Dendritic cell treated with granulocyte-macrophage colony-stimulating factor and Interleukin-4, amounts not matched to agents 40 ng/mL and 50 ng/mL, for 4 days (primary cell): ENCODE data around the gene REC8.

ENCODE experiments used
- H3K27ac Mint-ChIP-seq: one replicate; pipeline ENCODE4 v1.8.0; 2022; ENCODE audit warnings: mild to moderate bottlenecking, mixed read lengths
- H3K27me3 Mint-ChIP-seq: one replicate; pipeline ENCODE4 v1.8.0; 2022; ENCODE audit warnings: mild to moderate bottlenecking, mixed read lengths
- H3K36me3 Mint-ChIP-seq: one replicate; pipeline ENCODE4 v1.8.0; 2022; ENCODE audit warnings: low read depth, mixed read lengths
- H3K4me1 Mint-ChIP-seq: one replicate; pipeline ENCODE4 v1.8.0; 2022; ENCODE audit warnings: low read depth, mixed read lengths
- H3K4me3 Mint-ChIP-seq: one replicate; pipeline ENCODE4 v1.8.0; 2022; ENCODE audit warnings: mild to moderate bottlenecking, moderate library complexity, mixed read lengths
- H3K9me3 Mint-ChIP-seq: one replicate; pipeline ENCODE4 v1.8.0; 2022; ENCODE audit warnings: mixed read lengths
- intact Hi-C: fragments of 100-400 bp; cut with micrococcal nuclease; formaldehyde crosslinking; loops from one replicate; pipeline ENCODE4 v1.15.0; 2022

The REC8 gene

GRCh38 chr14:24179294-24179960, 7.5 kb downstream of the REC8 start:
- Mint-ChIP-seq H3K27ac (no peak overlapping the region), H3K4me3 (no peak overlapping the region), H3K27me3 (no peaks in the 10 kb centered on the region), H3K9me3 (no peaks in the 10 kb centered on the region), H3K36me3 (peaks cover 100% of the 10 kb centered on the region), H3K4me1 (no peaks in the 10 kb centered on the region)
- intact Hi-C loops, result no loop called here

- Mint-ChIP-seq H3K27me3 (no peaks in the 10 kb centered on the region), H3K4me1 (no peaks in the 10 kb centered on the region), H3K27ac (no peak overlapping the region), H3K4me3 (no peak overlapping the region), H3K9me3 (no peaks in the 10 kb centered on the region), H3K36me3 (peaks cover 100% of the 10 kb centered on the region)
- intact Hi-C loops, result no loop called here
Measured at GRCh38 chr14:24179961-24180796, 8.3 kb downstream of the REC8 start.

DNA sequence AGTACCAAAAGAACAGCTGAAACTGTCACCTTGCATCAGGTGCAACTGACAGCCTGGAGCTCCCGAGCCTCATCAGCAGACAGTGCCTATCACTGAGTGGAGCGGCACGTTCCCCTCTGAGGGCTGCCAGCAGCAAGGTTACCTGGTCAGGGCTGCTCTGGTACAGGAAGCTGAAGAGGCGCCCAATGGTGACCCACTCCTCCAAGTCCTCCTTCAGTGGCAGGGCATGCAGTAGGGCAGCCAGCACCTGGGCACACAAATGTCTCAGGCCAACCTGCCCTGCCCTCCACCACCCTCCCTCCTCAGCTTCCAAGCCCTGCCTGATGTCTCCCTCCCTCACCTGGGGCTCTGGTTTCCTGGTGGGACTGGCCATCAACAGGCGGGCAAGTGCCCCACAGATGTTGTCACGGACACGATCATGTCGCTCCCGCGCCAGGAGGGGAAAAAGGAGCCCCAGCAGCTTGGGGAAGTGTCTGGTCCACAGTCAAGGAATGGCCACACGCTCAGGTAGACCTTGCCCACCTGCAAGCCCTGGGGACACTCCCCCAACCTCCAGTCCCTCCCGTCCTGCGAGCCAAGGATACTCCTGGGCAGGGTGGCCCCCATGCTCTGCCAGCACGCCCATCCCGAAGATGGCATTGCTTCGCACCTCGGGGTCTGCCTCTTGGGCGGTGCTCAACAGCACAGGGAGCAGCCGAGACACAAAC, 9.6 kb downstream of the REC8 start:
- H3K36me3 Mint-ChIP-seq, result peaks cover 100% of the 10 kb centered on the region
- no peak overlapping the region for H3K4me3 Mint-ChIP-seq
- H3K9me3 Mint-ChIP-seq, result no peaks in the 10 kb centered on the region
- intact Hi-C loops, result no loop called here
- H3K27me3 Mint-ChIP-seq, result no peaks in the 10 kb centered on the region
- no peak overlapping the region for H3K27ac Mint-ChIP-seq
- no peaks in the 10 kb centered on the region for H3K4me1 Mint-ChIP-seq

- H3K4me3 Mint-ChIP-seq, result no peak overlapping the region
- no peak overlapping the region for H3K27ac Mint-ChIP-seq
- no peaks in the 10 kb centered on the region for H3K27me3 Mint-ChIP-seq
- intact Hi-C loops, result no loop called here
- H3K4me1 Mint-ChIP-seq, result peaks cover 5% of the 10 kb centered on the region
- no peaks in the 10 kb centered on the region for H3K9me3 Mint-ChIP-seq
- H3K36me3 Mint-ChIP-seq, result peaks cover 99% of the 10 kb centered on the region
Measured at GRCh38 chr14:24182110-24182882, 10.4 kb downstream of the REC8 start.

- Mint-ChIP-seq H3K27ac (no peak overlapping the region), H3K27me3 (no peaks in the 10 kb centered on the region), H3K9me3 (no peaks in the 10 kb centered on the region), H3K4me3 (no peak overlapping the region), H3K36me3 (peaks cover 92% of the 10 kb centered on the region), H3K4me1 (peaks cover 12% of the 10 kb centered on the region)
- intact Hi-C loops, result no loop called here
Measured at GRCh38 chr14:24183014-24183481, 11.2 kb downstream of the REC8 start.

- peaks cover 84% of the 10 kb centered on the region for H3K36me3 Mint-ChIP-seq
- H3K4me3 Mint-ChIP-seq, result no peak overlapping the region
- intact Hi-C loops, result no loop called here
- no peak overlapping the region for H3K27ac Mint-ChIP-seq
- H3K27me3 Mint-ChIP-seq, result no peaks in the 10 kb centered on the region
- H3K9me3 Mint-ChIP-seq, result no peaks in the 10 kb centered on the region
- H3K4me1 Mint-ChIP-seq, result peaks cover 22% of the 10 kb centered on the region
Measured at GRCh38 chr14:24184104-24184970, 12.5 kb downstream of the REC8 start.

GRCh38 chr14:24185026-24185425, 13.1 kb downstream of the REC8 start:
- intact Hi-C loops, result no loop called here
- Mint-ChIP-seq H3K4me3 (no peak overlapping the region), H3K36me3 (peaks cover 81% of the 10 kb centered on the region), H3K9me3 (no peaks in the 10 kb centered on the region), H3K27ac (no peak overlapping the region), H3K27me3 (no peaks in the 10 kb centered on the region), H3K4me1 (peaks cover 27% of the 10 kb centered on the region)

DNA sequence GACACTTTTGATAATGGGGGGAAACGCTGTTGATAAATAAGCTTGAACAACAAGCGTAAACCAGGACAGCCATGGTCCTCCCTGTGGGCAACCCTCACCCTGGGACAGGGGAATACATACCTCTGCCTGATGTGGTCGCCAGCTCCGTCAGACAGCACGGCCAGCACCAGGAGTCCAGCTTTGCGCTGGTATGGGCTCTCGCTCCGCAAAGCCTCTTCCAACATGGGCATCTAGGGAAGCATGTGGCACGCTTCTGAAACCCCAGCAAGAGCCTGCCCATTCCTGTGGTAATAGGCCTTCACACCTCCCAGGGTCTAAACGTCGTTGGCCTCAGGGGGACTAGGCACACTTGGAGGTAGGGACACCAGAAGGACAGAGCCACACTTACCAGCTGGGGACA, 13.9 kb downstream of the REC8 start:
- intact Hi-C loops, result no loop called here
- Mint-ChIP-seq H3K9me3 (no peaks in the 10 kb centered on the region), H3K36me3 (peaks cover 81% of the 10 kb centered on the region), H3K27ac (no peak overlapping the region), H3K27me3 (no peaks in the 10 kb centered on the region), H3K4me3 (no peak overlapping the region), H3K4me1 (peaks cover 31% of the 10 kb centered on the region)

DNA sequence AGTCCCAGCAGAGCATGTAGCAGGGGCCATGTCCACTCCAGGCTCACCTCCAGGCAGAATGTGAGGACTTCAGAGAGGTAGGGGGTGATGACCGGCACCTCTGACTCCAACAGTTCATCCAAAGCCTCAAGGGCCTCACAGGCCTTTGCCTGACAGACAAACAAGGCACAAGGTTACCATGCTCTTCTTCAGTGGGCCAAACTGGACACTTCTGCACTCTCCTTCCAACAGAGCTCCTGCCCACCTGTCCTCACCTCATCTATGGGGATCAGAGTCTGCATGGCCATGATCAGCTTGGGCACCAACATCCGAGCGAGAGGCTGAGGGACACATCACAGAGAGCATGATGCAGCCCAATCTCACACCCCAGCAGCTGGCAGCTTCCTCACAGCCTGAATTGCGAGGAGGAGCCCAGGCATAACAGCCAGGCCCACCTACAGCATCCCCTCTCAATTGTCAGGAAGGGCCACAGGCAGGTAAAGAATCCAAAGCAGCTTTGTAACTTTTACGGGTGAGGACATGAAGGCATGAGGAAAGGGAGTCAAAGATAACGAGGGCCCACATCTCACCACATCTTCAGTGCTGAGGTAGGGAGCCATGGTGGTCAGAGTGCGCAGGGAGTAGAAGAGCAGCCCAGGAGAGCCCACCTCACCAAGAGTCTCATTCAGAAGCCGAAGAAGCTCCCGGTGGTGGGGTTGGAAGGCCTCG, 15.1 kb downstream of the REC8 start:
- intact Hi-C loops, result no loop called here
- peak overlapping the region; percentile 81 for H3K27ac Mint-ChIP-seq
- no peak overlapping the region for H3K4me3 Mint-ChIP-seq
- H3K36me3 Mint-ChIP-seq, result peaks cover 80% of the 10 kb centered on the region
- H3K9me3 Mint-ChIP-seq, result no peaks in the 10 kb centered on the region
- H3K4me1 Mint-ChIP-seq, result peaks cover 37% of the 10 kb centered on the region
- H3K27me3 Mint-ChIP-seq, result no peaks in the 10 kb centered on the region

DNA sequence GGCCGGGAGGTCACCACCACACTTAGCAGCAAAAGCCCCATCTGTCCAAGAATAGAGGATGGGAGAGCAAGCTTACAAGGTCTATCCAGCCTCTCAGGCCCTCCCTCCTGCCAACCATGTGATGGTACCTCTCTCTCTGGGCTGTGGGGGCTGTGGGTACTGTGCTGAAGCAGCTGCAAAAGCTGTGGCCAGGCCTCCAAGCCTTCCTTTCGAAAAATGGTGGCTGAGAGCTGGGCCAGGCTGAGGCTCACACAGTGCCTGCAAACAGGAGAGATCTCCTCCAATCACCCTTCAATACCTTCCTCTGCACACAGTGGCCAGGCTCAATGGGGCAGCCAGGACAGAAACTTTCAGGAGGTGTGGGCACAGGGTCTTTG, 15.6 kb downstream of the REC8 start:
- Mint-ChIP-seq H3K4me1 (peaks cover 42% of the 10 kb centered on the region), H3K9me3 (no peaks in the 10 kb centered on the region), H3K4me3 (peak overlapping the region; percentile 85), H3K36me3 (peaks cover 80% of the 10 kb centered on the region), H3K27ac (peak overlapping the region; percentile 81), H3K27me3 (no peaks in the 10 kb centered on the region)
- intact Hi-C loops, result no loop called here

DNA sequence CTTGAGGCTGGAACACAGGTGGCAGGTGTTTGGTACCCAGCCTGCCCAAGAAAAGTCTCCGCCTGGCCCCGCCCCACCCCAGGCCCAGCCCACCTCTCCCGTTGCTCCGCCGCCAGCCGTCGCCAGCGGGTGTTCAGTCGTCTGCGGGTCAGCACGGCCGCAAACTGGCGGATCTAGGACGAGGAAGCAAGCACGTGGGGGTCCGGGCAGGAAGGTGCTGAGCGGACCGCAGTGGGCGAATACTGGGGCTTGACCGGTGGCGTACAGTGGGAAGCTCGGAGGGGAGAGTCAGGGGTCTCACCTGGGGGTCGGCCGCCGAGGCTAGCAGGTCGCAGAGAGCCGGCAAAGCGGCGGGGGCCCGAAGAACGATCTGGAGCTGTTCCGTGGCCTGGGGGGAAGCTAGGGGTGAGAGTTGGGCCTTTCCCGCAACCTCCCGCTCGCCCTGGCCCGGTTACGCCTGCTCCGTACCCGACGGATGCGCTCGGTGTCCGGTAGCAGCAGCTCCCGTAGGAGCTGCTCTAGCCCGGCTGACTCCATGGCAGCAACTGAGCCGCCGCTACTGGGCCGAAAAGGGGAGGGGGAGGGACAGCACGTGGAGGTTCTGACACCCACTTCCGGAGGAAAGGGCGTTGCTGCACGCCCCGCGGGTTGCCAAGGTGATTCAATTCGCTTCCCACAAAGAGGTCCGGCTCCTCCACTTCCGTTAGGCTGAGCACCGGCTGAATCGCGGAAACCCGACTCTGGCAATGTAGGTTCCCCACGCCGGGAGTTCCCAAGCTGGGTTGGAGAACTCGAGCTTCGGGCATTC, 16.6 kb downstream of the REC8 start, which contains the start of gene IPO4:
Gene IPO4, minus strand, starts transcription at position 566 of the 808 bp plus-strand sequence. Its CDS starts 29 bp downstream, at position 537.
- intact Hi-C loops, result loop anchor here (1.0 to 2.0 kb wide), 3 partner anchors 42 to 74 kb away; partner anchors contain the start of genes DCAF11, GMPR2, NEDD8 and NRL
- Mint-ChIP-seq H3K4me1 (peaks cover 47% of the 10 kb centered on the region), H3K36me3 (peaks cover 78% of the 10 kb centered on the region)

GRCh38 chr14:24189059-24189375, 17.1 kb downstream of the REC8 start:
- Mint-ChIP-seq H3K4me3 (peak overlapping the region; percentile 85), H3K27ac (peak overlapping the region; percentile 81), H3K9me3 (no peaks in the 10 kb centered on the region), H3K27me3 (no peaks in the 10 kb centered on the region), H3K36me3 (peaks cover 73% of the 10 kb centered on the region), H3K4me1 (peaks cover 50% of the 10 kb centered on the region)
- intact Hi-C loops, result loop anchor here (2.0 kb wide), 1 partner anchor 42 kb away; the partner anchor contains the start of genes PSME2 and RNF31

More for the DNA sequence above, 16.6 kb downstream of the REC8 start, which contains the start of gene IPO4:
- peak within 1 kb of the TSS; percentile 81 for H3K27ac Mint-ChIP-seq
- no peaks in the 10 kb centered on the region for H3K9me3 Mint-ChIP-seq
- H3K4me3 Mint-ChIP-seq, result peak within 1 kb of the TSS; percentile 85
- H3K27me3 Mint-ChIP-seq, result no peaks in the 10 kb centered on the region
